HepG2 (cell line): ENCODE results near the gene NUFIP1. TPM values are rescaled to one million over a fixed set of nuclear protein-coding genes. Genes with fewer than 3 reads are reported as not detected.

Experiments used
- ARID2 ChIP-seq: sonication (generic); formaldehyde crosslinking; IDR thresholded peaks from 2 replicates; pipeline ENCODE4 v1.8.1; 2022; ENCODE audit warnings: mild to moderate bottlenecking, missing genetic modification reagents, borderline replicate concordance
- ETV5 ChIP-seq: IDR thresholded peaks from 2 replicates; pipeline ENCODE4 v1.6.1; 2018; ENCODE audit warnings: missing biosample characterization, missing genetic modification reagents, inconsistent platforms, borderline replicate concordance
- FOXA1 ChIP-seq, 2 experiments: fragments of 450-650 bp in 1 of 2; sonication (generic) in 1 of 2; formaldehyde crosslinking in 1 of 2; IDR thresholded peaks; 2 replicates each; pipeline versions ENCODE4 v1.4.0 to v1.6.1; 2016 to 2020; ENCODE audit warnings: missing genetic modification reagents in 1 of 2
- FOXA3 ChIP-seq: IDR thresholded peaks from 2 replicates; pipeline ENCODE4 v1.6.1; 2016; ENCODE audit warnings: missing genetic modification reagents, missing compliant biosample characterization
- GATAD1 ChIP-seq: IDR thresholded peaks from 2 replicates; pipeline ENCODE4 v1.6.1; 2016; ENCODE audit warnings: missing genetic modification reagents, missing compliant biosample characterization
- GTF3A ChIP-seq: sonication (generic); formaldehyde crosslinking; conservative IDR thresholded peaks from 2 replicates; pipeline ENCODE4 v1.4.0; 2020; ENCODE audit warnings: mild to moderate bottlenecking, missing genetic modification reagents
- HNRNPLL ChIP-seq: fragments of 200-400 bp; formaldehyde crosslinking; IDR thresholded peaks from 2 replicates; pipeline ENCODE4 v1.6.1; 2017; ENCODE audit warnings: mild to moderate bottlenecking, low read depth, low read length; ENCODE audit not compliant: poor library complexity, severe bottlenecking
- RAD21 ChIP-seq: fragments of 450-650 bp; formaldehyde crosslinking; IDR thresholded peaks from 2 replicates; pipeline ENCODE4 v1.5.0; 2020; ENCODE audit warnings: mild to moderate bottlenecking
- SAP130 ChIP-seq: IDR thresholded peaks from 2 replicates; pipeline ENCODE4 v1.6.1; 2016; ENCODE audit warnings: low read depth
- ZNF224 ChIP-seq: sonication (generic); formaldehyde crosslinking; IDR thresholded peaks from 2 replicates; pipeline ENCODE4 v1.5.0; 2020; ENCODE audit warnings: mild to moderate bottlenecking, missing genetic modification reagents
- ZNF382 ChIP-seq: sonication (generic); formaldehyde crosslinking; IDR thresholded peaks from 2 replicates; pipeline ENCODE4 v1.5.0; 2020; ENCODE audit warnings: missing genetic modification reagents, mild to moderate bottlenecking, borderline replicate concordance
- ZNF703 ChIP-seq: sonication (generic); formaldehyde crosslinking; IDR thresholded peaks from 2 replicates; pipeline ENCODE4 v1.5.1; 2020; ENCODE audit warnings: missing genetic modification reagents, mild to moderate bottlenecking, moderate library complexity, borderline replicate concordance
- polyA plus RNA-seq, 8 experiments: library from polyadenylated mRNA; depleted of rRNA in 3 of 8; stranded (reverse) in 7 of 8; unstranded in 1 of 8; fragments of >200 nt; fragmentation: Illumina TruSeq in 4 of 8; extraction: Trizol in 4 of 8; gene quantifications; 2 replicates each; pipeline versions ENCODE4 v1.2.1 to v1.2.3, GENCODE V29; 2011 to 2016; ENCODE audit warnings: low read depth in 4 of 8, missing spikeins in 1 of 8, mixed read lengths in 1 of 8; ENCODE audit not compliant: insufficient read depth in 1 of 8
- total RNA-seq, 5 experiments: library from RNA; depleted of rRNA; stranded (reverse); fragments of >200 nt; fragmentation: Illumina TruSeq; extraction: Trizol; gene quantifications; 2 replicates each; pipeline ENCODE4 v1.2.3, GENCODE V29; 2016; ENCODE audit warnings: low read depth in 1 of 5
- TF ChIP-seq, protein P1 (sequence below): sonication (generic); formaldehyde crosslinking; IDR thresholded peaks from one replicate; pipeline ENCODE4 v1.5.1; 2020; ENCODE audit warnings: mild to moderate bottlenecking, missing genetic modification reagents; ENCODE audit errors: not compliant biosample characterization
- TF ChIP-seq, protein P2 (sequence below): sonication (generic); formaldehyde crosslinking; IDR thresholded peaks from 2 replicates; pipeline ENCODE4 v1.4.0; 2020; ENCODE audit warnings: missing genetic modification reagents
- TF ChIP-seq, protein P3 (sequence below): sonication (generic); formaldehyde crosslinking; IDR thresholded peaks from 2 replicates; pipeline ENCODE4 v1.8.1; 2023; ENCODE audit warnings: mild to moderate bottlenecking, moderate library complexity, missing genetic modification reagents
- TF ChIP-seq, protein P4 (sequence below): sonication (generic); formaldehyde crosslinking; IDR thresholded peaks from 2 replicates; pipeline ENCODE4 v1.8.0; 2022; ENCODE audit warnings: mild to moderate bottlenecking, missing genetic modification reagents, borderline replicate concordance

Gene NUFIP1
- total and polyA plus RNA-seq, 2 of the 13 experiments (the other 11 are each of a cell fraction or from before 2014, with no cell fraction given) = 1.9 to 10.3 TPM

DNA sequence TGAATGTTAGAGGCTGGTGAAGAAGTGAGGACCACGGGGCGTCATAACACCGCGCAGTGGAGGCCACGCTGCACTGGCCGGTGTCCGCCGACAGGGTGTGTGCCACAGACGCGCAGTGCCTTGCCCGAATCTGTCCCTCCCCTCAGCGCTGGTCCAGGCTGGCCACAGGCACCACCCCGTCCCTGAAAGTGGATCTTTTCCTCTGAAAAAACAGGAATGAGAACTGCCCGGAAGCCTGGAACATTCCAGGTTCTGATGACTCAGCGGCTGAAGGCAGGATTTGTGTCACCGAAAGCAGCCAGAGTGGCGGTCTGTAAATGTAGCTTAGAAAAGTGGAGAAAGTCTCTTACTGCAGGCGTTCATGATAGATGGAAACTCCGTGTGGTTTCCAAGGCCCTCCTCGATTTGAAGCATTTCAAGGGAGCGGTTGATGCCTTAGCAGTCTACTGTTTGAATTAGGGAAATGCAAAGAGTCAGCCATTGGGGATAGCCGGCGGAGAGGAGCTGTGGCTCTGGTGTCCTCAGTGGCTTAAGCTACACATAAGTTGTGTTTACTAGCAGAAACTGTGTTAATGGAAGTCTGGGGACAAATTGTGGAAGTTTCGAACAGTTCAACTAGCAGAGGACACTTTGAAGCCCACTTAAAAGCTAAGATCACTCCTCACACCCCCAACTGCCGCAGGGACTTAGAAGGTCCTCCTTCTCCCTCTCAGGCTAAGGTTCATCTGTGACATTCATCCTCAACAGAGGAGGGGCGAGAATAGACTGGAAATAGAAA, 70.8 kb downstream of the NUFIP1 start (continued):
- TF ChIP-seq, protein P1, sequence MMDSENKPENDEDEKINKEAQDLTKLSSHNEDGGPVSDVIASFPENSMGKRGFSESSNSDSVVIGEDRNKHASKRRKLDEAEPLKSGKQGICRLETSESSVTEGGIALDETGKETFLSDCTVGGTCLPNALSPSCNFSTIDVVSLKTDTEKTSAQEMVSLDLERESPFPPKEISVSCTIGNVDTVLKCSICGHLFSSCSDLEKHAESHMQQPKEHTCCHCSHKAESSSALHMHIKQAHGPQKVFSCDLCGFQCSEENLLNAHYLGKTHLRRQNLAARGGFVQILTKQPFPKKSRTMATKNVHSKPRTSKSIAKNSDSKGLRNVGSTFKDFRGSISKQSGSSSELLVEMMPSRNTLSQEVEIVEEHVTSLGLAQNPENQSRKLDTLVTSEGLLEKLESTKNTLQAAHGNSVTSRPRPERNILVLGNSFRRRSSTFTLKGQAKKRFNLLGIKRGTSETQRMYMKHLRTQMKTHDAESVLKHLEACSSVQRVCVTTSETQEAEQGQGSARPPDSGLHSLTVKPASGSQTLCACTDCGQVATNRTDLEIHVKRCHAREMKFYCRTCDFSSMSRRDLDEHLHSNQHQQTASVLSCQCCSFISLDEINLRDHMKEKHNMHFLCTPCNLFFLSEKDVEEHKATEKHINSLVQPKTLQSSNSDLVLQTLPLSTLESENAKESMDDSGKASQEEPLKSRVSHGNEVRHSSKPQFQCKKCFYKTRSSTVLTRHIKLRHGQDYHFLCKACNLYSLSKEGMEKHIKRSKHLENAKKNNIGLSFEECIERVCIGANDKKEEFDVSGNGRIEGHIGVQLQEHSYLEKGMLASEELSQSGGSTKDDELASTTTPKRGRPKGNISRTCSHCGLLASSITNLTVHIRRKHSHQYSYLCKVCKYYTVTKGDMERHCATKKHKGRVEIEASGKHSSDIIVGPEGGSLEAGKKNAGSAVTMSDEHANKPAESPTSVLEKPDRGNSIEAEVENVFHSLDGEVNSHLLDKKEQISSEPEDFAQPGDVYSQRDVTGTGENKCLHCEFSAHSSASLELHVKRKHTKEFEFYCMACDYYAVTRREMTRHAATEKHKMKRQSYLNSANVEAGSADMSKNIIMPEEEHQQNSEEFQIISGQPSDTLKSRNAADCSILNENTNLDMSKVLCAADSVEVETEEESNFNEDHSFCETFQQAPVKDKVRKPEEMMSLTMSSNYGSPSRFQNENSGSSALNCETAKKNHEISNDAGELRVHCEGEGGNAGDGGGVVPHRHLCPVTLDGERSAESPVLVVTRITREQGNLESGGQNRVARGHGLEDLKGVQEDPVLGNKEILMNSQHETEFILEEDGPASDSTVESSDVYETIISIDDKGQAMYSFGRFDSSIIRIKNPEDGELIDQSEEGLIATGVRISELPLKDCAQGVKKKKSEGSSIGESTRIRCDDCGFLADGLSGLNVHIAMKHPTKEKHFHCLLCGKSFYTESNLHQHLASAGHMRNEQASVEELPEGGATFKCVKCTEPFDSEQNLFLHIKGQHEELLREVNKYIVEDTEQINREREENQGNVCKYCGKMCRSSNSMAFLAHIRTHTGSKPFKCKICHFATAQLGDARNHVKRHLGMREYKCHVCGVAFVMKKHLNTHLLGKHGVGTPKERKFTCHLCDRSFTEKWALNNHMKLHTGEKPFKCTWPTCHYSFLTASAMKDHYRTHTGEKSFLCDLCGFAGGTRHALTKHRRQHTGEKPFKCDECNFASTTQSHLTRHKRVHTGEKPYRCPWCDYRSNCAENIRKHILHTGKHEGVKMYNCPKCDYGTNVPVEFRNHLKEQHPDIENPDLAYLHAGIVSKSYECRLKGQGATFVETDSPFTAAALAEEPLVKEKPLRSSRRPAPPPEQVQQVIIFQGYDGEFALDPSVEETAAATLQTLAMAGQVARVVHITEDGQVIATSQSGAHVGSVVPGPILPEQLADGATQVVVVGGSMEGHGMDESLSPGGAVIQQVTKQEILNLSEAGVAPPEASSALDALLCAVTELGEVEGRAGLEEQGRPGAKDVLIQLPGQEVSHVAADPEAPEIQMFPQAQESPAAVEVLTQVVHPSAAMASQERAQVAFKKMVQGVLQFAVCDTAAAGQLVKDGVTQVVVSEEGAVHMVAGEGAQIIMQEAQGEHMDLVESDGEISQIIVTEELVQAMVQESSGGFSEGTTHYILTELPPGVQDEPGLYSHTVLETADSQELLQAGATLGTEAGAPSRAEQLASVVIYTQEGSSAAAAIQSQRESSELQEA (CRISPR knock-in tag) = no peak
- TF ChIP-seq, protein P2, sequence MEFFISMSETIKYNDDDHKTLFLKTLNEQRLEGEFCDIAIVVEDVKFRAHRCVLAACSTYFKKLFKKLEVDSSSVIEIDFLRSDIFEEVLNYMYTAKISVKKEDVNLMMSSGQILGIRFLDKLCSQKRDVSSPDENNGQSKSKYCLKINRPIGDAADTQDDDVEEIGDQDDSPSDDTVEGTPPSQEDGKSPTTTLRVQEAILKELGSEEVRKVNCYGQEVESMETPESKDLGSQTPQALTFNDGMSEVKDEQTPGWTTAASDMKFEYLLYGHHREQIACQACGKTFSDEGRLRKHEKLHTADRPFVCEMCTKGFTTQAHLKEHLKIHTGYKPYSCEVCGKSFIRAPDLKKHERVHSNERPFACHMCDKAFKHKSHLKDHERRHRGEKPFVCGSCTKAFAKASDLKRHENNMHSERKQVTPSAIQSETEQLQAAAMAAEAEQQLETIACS (CRISPR knock-in tag) = no peak
- no peak for TF ChIP-seq ZNF703 (CRISPR knock-in tag)
- no peak for TF ChIP-seq GTF3A (CRISPR knock-in tag)
- TF ChIP-seq FOXA1 (IDR thresholded peaks at IDR 0.05) = no peak
- TF ChIP-seq FOXA1 (CRISPR knock-in tag; IDR thresholded peaks at IDR 0.05) = peak; percentile 44; the same call in 1 of the 2 replicates
- TF ChIP-seq GATAD1 (CRISPR knock-in tag) = peak; percentile 62; the same call in 1 of the 2 replicates
- TF ChIP-seq, protein P3, sequence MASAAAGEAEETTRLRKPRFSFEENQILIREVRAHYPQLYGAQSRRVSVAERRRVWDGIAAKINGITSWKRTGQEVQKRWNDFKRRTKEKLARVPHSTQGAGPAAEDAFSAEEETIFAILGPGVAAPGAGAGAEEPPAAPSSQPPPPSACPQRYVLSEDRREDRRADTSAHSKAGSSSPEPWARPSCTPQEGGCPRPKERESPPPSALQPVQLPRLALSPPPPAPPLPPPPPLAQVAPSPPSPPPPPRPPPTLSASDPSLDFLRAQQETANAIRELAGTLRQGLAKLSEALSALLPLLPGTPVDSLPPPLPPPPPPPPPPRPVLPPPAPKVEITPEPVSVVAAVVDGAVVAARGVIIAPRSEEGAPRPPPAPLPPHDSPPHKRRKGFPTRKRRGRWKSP (CRISPR knock-in tag) = peak; percentile 4
- TF ChIP-seq ZNF382 (CRISPR knock-in tag) = no peak
- 0 out of 2 replicates have a peak, but pooled peaks have one; percentile 79 for TF ChIP-seq ARID2
- TF ChIP-seq SAP130 = peak; percentile 79
- TF ChIP-seq HNRNPLL = peak; percentile 49
- peak; percentile 79; the same call in 1 of the 2 replicates for TF ChIP-seq ZNF224 (CRISPR knock-in tag)
- TF ChIP-seq ETV5 (CRISPR knock-in tag) = peak; percentile 69
- peak; percentile 53; the same call in 1 of the 2 replicates for TF ChIP-seq RAD21 (CRISPR knock-in tag)
- TF ChIP-seq, protein P4, sequence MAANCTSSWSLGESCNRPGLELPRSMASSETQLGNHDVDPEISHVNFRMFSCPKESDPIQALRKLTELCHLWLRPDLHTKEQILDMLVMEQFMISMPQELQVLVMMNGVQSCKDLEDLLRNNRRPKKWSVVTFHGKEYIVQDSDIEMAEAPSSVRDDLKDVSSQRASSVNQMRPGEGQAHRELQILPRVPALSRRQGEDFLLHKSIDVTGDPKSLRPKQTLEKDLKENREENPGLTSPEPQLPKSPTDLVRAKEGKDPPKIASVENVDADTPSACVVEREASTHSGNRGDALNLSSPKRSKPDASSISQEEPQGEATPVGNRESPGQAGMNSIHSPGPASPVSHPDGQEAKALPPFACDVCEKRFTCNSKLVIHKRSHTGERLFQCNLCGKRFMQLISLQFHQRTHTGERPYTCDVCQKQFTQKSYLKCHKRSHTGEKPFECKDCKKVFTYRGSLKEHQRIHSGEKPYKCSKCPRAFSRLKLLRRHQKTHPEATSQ (CRISPR knock-in tag) = no peak
- TF ChIP-seq FOXA3 (CRISPR knock-in tag) = peak; percentile 42; the same call in 1 of the 2 replicates
